NB4 (cell line): ENCODE measurements around the gene PRUNE2.

Experiments
- POLR2A ChIP-seq: IDR thresholded peaks from 2 replicates; pipeline ENCODE4 v1.6.1; 2011; ENCODE audit warnings: mild to moderate bottlenecking; ENCODE audit not compliant: insufficient read length; ENCODE audit errors: extremely low read depth
- TF ChIP-seq, protein P1 (sequence below): IDR thresholded peaks from one replicate; pipeline ENCODE4 v1.5.1; 2012; ENCODE audit warnings: low read depth, low read length
- TF ChIP-seq, protein P2 (sequence below): IDR thresholded peaks from 2 replicates; pipeline ENCODE4 v1.6.1; 2011; ENCODE audit warnings: low read depth, low read length

GRCh38 chr9:76585487-76586389, 320.2 kb downstream of the PRUNE2 start:
- TF ChIP-seq, protein P1, sequence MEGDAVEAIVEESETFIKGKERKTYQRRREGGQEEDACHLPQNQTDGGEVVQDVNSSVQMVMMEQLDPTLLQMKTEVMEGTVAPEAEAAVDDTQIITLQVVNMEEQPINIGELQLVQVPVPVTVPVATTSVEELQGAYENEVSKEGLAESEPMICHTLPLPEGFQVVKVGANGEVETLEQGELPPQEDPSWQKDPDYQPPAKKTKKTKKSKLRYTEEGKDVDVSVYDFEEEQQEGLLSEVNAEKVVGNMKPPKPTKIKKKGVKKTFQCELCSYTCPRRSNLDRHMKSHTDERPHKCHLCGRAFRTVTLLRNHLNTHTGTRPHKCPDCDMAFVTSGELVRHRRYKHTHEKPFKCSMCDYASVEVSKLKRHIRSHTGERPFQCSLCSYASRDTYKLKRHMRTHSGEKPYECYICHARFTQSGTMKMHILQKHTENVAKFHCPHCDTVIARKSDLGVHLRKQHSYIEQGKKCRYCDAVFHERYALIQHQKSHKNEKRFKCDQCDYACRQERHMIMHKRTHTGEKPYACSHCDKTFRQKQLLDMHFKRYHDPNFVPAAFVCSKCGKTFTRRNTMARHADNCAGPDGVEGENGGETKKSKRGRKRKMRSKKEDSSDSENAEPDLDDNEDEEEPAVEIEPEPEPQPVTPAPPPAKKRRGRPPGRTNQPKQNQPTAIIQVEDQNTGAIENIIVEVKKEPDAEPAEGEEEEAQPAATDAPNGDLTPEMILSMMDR = no peak
- TF ChIP-seq POLR2A = no peak
- TF ChIP-seq, protein P2, sequence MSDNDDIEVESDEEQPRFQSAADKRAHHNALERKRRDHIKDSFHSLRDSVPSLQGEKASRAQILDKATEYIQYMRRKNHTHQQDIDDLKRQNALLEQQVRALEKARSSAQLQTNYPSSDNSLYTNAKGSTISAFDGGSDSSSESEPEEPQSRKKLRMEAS = no peak
